Measurements from ENCODE around the gene KNDC1. TPM values are rescaled to one million over a fixed set of nuclear protein-coding genes. Genes with fewer than 3 reads are reported as not detected.

Gene KNDC1
- total and polyA plus RNA-seq, 2 donors (not counting 1 experiment from before 2014, with no cell fraction given) = 0.17 to 0.45 TPM

DNA sequence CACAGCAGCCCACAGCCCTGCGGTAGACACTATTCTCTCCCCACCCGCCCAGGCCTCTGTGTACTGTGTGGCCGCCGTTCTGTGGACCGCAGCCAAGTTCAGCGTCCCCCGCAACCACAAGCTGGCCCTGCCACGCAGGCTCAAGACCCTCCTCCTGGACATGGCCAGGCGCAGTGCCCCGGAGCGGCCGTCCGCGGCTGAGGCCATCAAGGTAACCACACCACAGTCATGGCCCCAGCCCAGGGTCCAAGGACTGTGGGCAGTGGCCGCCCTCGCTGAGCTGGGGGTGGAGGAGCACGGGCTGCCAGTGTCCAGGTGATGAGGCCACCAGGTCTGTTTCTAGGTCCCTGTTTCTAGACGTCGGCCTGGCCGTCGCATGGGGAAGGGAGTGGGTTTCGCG lies 35.6 kb downstream of the KNDC1 start:
- WGBS (ENCODE audit: insufficient coverage) = 97% methylated on average over 20 of the region's 23 CpGs
- intact Hi-C loops (cut with micrococcal nuclease) = no loop called here
- no peak overlapping the region for H3K9ac ChIP-seq (ENCODE audit: low read length)
- no peaks in the 10 kb centered on the region for H3K4me1 Mint-ChIP-seq
- H3K4me1 ChIP-seq (ENCODE audit: control insufficient read depth in 2 of 2, insufficient read depth in 2 of 2, low read length in 2 of 2) = no peaks in the 10 kb centered on the region
- H3K36me3 ChIP-seq (replicated peaks in 1 of 2; ENCODE audit: control extremely low read depth in 1 of 2, control insufficient read depth in 1 of 2, extremely low read depth in 1 of 2, insufficient read depth in 2 of 2, low read length in 1 of 2) = no peaks in the 10 kb centered on the region
- no peaks in the 10 kb centered on the region for H3K9me3 Mint-ChIP-seq (ENCODE audit: insufficient read depth)
- no peaks in the 10 kb centered on the region for H3K27me3 Mint-ChIP-seq
- ATAC-seq (ENCODE audit: low read depth) (no peak), DNase-seq (no peak)
- H3K4me3 ChIP-seq (ENCODE audit: control extremely low read depth in 1 of 5, extremely low read depth in 1 of 5, insufficient read depth in 1 of 5, low read depth in 2 of 5, low read length in 4 of 5) = no peak overlapping the region
- ChIA-PET POLR2A (no interaction called here), CTCF (no interaction called here)
- H3K4me3 Mint-ChIP-seq = no peak overlapping the region
- H2AFZ ChIP-seq (ENCODE audit: insufficient read depth, low read depth, low read length, poor library complexity, severe bottlenecking) = no peak overlapping the region
- H3K27ac Mint-ChIP-seq = no peak overlapping the region
- no peak overlapping the region for H3K4me2 ChIP-seq (replicated peaks; ENCODE audit: low read depth, low read length, poor library complexity, severe bottlenecking)
- no peaks in the 10 kb centered on the region for H3K79me2 ChIP-seq (ENCODE audit: control insufficient read depth, insufficient read depth, low read length)
- no peaks in the 10 kb centered on the region for H4K20me1 ChIP-seq (ENCODE audit: control insufficient read depth, insufficient read depth, low read length, poor library complexity, severe bottlenecking)
- TF ChIP-seq, protein P1, sequence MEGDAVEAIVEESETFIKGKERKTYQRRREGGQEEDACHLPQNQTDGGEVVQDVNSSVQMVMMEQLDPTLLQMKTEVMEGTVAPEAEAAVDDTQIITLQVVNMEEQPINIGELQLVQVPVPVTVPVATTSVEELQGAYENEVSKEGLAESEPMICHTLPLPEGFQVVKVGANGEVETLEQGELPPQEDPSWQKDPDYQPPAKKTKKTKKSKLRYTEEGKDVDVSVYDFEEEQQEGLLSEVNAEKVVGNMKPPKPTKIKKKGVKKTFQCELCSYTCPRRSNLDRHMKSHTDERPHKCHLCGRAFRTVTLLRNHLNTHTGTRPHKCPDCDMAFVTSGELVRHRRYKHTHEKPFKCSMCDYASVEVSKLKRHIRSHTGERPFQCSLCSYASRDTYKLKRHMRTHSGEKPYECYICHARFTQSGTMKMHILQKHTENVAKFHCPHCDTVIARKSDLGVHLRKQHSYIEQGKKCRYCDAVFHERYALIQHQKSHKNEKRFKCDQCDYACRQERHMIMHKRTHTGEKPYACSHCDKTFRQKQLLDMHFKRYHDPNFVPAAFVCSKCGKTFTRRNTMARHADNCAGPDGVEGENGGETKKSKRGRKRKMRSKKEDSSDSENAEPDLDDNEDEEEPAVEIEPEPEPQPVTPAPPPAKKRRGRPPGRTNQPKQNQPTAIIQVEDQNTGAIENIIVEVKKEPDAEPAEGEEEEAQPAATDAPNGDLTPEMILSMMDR (IDR thresholded peaks at IDR 0.05) = no peak
- TF ChIP-seq EZH2 (IDR thresholded peaks at IDR 0.05; ENCODE audit: borderline replicate concordance, insufficient read depth, low read depth, low read length, poor library complexity, severe bottlenecking) = no peak
- H3K27me3 ChIP-seq (replicated peaks in 1 of 4; ENCODE audit: control extremely low read depth in 1 of 4, control insufficient read depth in 3 of 4, insufficient read depth in 4 of 4, low read length in 3 of 4) = no peaks in the 10 kb centered on the region
- peaks cover 0 to 4% (median 1%) of the 10 kb centered on the region in 3 donors for H3K9me3 ChIP-seq (ENCODE audit: control extremely low read depth in 1 of 3, control insufficient read depth in 2 of 3, insufficient read depth in 1 of 3, low read length in 2 of 3)
- H3K27ac ChIP-seq (ENCODE audit: low read length in 2 of 2) = no peak overlapping the region

DNA sequence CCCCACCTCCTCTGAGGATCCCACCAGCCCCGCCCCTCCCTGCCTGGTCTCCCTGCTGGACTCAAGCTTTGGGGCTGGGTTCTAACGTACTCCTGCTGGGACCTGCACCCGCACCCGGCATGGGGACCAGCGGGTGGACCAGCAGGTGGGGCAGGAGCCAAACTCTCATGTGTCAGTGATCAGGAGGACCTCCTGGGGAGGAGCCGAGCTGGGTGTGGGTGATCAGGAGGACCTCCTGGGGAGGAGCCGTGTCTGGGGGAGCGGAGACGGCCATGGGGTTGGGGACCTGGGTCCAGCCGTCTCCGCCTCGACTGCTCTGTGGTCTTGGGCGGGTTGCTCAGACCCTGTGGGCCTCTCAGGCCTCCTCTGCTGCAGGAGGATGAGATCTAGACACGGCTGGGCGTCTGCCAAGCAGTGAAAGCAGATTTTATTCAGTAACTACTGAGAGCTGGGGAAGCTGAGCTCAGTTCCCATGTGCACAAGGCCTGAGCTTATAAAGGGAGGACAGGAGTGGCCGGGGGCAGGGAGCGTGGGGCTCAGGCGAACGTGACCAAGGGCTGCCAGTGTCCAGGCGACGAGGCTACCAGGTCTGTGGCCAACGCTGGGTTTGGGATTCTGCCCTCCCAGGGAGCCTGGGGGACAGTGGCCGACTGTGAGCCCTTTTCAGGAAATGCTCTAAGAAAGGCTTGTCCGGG lies 36.3 kb downstream of the KNDC1 start:
- ATAC-seq (ENCODE audit: low read depth) = no peak
- Histone ChIP-seq H3K9me3 (ENCODE audit: control extremely low read depth in 1 of 3, control insufficient read depth in 2 of 3, insufficient read depth in 1 of 3, low read length in 2 of 3) (peaks cover 0 to 4% (median 1%) of the 10 kb centered on the region in 3 donors), H2AFZ (ENCODE audit: insufficient read depth, low read depth, low read length, poor library complexity, severe bottlenecking) (no peak overlapping the region), H3K4me3 (ENCODE audit: control extremely low read depth in 1 of 5, extremely low read depth in 1 of 5, insufficient read depth in 1 of 5, low read depth in 2 of 5, low read length in 4 of 5) (no peak overlapping the region), H3K79me2 (ENCODE audit: control insufficient read depth, insufficient read depth, low read length) (no peaks in the 10 kb centered on the region), H3K9ac (ENCODE audit: low read length) (no peak overlapping the region), H3K4me2 (replicated peaks; ENCODE audit: low read depth, low read length, poor library complexity, severe bottlenecking) (no peak overlapping the region), H4K20me1 (ENCODE audit: control insufficient read depth, insufficient read depth, low read length, poor library complexity, severe bottlenecking) (no peaks in the 10 kb centered on the region), H3K27me3 (replicated peaks in 1 of 4; ENCODE audit: control extremely low read depth in 1 of 4, control insufficient read depth in 3 of 4, insufficient read depth in 4 of 4, low read length in 3 of 4) (no peaks in the 10 kb centered on the region), H3K27ac (ENCODE audit: low read length in 2 of 2) (no peak overlapping the region), H3K4me1 (ENCODE audit: control insufficient read depth in 2 of 2, insufficient read depth in 2 of 2, low read length in 2 of 2) (no peaks in the 10 kb centered on the region), H3K36me3 (replicated peaks in 1 of 2; ENCODE audit: control extremely low read depth in 1 of 2, control insufficient read depth in 1 of 2, extremely low read depth in 1 of 2, insufficient read depth in 2 of 2, low read length in 1 of 2) (no peaks in the 10 kb centered on the region)
- Mint-ChIP-seq H3K9me3 (ENCODE audit: insufficient read depth) (no peaks in the 10 kb centered on the region), H3K4me3 (no peak overlapping the region), H3K27me3 (no peaks in the 10 kb centered on the region), H3K4me1 (no peaks in the 10 kb centered on the region), H3K27ac (no peak overlapping the region)
- intact Hi-C loops (cut with micrococcal nuclease) = no loop called here
- ChIA-PET CTCF (no interaction called here), POLR2A (no interaction called here)
- TF ChIP-seq, protein P1 (IDR thresholded peaks at IDR 0.05) = no peak
- no peak for TF ChIP-seq EZH2 (IDR thresholded peaks at IDR 0.05; ENCODE audit: borderline replicate concordance, insufficient read depth, low read depth, low read length, poor library complexity, severe bottlenecking)
- no peak for DNase-seq
- WGBS (ENCODE audit: insufficient coverage) = 83% methylated on average over 23 of the region's 24 CpGs
